Prostate gland (tissue), 2 donors: ENCODE data around the gene IMMP2L. TPM values are rescaled to one million over a fixed set of nuclear protein-coding genes. Genes with fewer than 3 reads are reported as not detected.

Source experiments
- DNase-seq: peaks from one replicate; pipeline ENCODE4 v3.0.0-alpha.2; 2019; ENCODE audit warnings: low spot score
- H3K27ac ChIP-seq, 2 donors: fragments of 200-600 bp; sonication (generic); 2 replicates each; pipeline ENCODE4 v1.5.1; 2017 to 2019
- H3K27me3 ChIP-seq: fragments of 200-600 bp; sonication (generic); replicated peaks from 2 replicates; pipeline ENCODE4 v1.5.1; 2019; ENCODE audit not compliant: insufficient read depth
- H3K36me3 ChIP-seq, 2 donors: fragments of 200-600 bp; sonication (generic); 1 replicate in 1 of 2; 2 replicates in 1 of 2; pipeline versions ENCODE4 v1.5.1 to v1.8.1; 2017 to 2019
- H3K4me1 ChIP-seq: fragments of 200-600 bp; sonication (generic); replicated peaks from 2 replicates; pipeline ENCODE4 v1.5.1; 2019
- H3K4me3 ChIP-seq, 2 donors: fragments of 200-600 bp; sonication (generic); 2 replicates each; pipeline ENCODE4 v1.5.1; 2017 to 2019
- H3K9me3 ChIP-seq: fragments of 200-600 bp; sonication (generic); 2 replicates; pipeline ENCODE4 v1.5.1; 2017
- POLR2A ChIP-seq: fragments of 450-650 bp; IDR thresholded peaks from one replicate; pipeline ENCODE4 v1.6.1; 2016; ENCODE audit warnings: antibody characterized with exemption, mild to moderate bottlenecking
- POLR2AphosphoS5 ChIP-seq: sonication (generic); formaldehyde crosslinking; IDR thresholded peaks from one replicate; pipeline ENCODE4 v1.6.1; 2017; ENCODE audit warnings: antibody characterized with exemption
- WGBS: methylation state at CpG from one replicate; pipeline ENCODE4 v1.1.5; 2018; 5-methylcytosine and 5-hydroxymethylcytosine counted together
- intact Hi-C: fragments of 100-400 bp; cut with DNase I; formaldehyde crosslinking; loops from one replicate; pipeline ENCODE4 v1.14.2; 2022
- total RNA-seq, 2 donors: library from RNA; depleted of rRNA; stranded (reverse); fragments of >200 nt; gene quantifications; one replicate each; pipeline ENCODE4 v1.1.0, GENCODE V29; 2016
- TF ChIP-seq, protein P1 (sequence below), 4 experiments: fragments of 200-600 bp in 2 of 4; fragments of 450-650 bp in 2 of 4; sonication (generic) in 2 of 4; IDR thresholded peaks; 1 replicate in 3 of 4; 2 replicates in 1 of 4; pipeline ENCODE4 v1.5.1; 2016 to 2019; ENCODE audit warnings: antibody characterized with exemption in 4 of 4, mild to moderate bottlenecking in 2 of 4, moderate library complexity in 2 of 4

The IMMP2L gene
- total RNA-seq, 2 donors from 2014 or later: 16.9 to 20.4 TPM

- no peak overlapping the region for H3K4me3 ChIP-seq
- H3K9me3 ChIP-seq: no peaks in the 10 kb centered on the region
- intact Hi-C loops: no loop called here
- H3K27me3 ChIP-seq: no peaks in the 10 kb centered on the region
- 91% methylated on average over 3 of the region's 3 CpGs for whole genome bisulfite sequencing
- H3K27ac ChIP-seq: no peak overlapping the region
- H3K4me1 ChIP-seq: no peaks in the 10 kb centered on the region
- no peaks in the 10 kb centered on the region for H3K36me3 ChIP-seq
- no peak for DNase-seq
- TF ChIP-seq, protein P1, sequence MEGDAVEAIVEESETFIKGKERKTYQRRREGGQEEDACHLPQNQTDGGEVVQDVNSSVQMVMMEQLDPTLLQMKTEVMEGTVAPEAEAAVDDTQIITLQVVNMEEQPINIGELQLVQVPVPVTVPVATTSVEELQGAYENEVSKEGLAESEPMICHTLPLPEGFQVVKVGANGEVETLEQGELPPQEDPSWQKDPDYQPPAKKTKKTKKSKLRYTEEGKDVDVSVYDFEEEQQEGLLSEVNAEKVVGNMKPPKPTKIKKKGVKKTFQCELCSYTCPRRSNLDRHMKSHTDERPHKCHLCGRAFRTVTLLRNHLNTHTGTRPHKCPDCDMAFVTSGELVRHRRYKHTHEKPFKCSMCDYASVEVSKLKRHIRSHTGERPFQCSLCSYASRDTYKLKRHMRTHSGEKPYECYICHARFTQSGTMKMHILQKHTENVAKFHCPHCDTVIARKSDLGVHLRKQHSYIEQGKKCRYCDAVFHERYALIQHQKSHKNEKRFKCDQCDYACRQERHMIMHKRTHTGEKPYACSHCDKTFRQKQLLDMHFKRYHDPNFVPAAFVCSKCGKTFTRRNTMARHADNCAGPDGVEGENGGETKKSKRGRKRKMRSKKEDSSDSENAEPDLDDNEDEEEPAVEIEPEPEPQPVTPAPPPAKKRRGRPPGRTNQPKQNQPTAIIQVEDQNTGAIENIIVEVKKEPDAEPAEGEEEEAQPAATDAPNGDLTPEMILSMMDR (IDR thresholded peaks at IDR 0.05): no peak
- no peak for TF ChIP-seq POLR2A
These were observed 712.1 kb downstream of the IMMP2L start for GRCh38 chr7:110850224-110850623.

- no peaks in the 10 kb centered on the region for H3K27me3 ChIP-seq
- TF ChIP-seq POLR2AphosphoS5: no peak
- TF ChIP-seq POLR2A: no peak
- TF ChIP-seq, protein P1 (IDR thresholded peaks at IDR 0.05): no peak
- intact Hi-C loops: no loop called here
- no peaks in the 10 kb centered on the region for H3K9me3 ChIP-seq
- 49% methylated on average over 4 of the region's 4 CpGs for WGBS
- no peaks in the 10 kb centered on the region for H3K4me1 ChIP-seq
- H3K4me3 ChIP-seq: no peak overlapping the region
- no peak overlapping the region for H3K27ac ChIP-seq
- no peak for DNase-seq
- H3K36me3 ChIP-seq: no peaks in the 10 kb centered on the region
These were observed 719.5 kb downstream of the IMMP2L start for GRCh38 chr7:110842796-110843195.

- TF ChIP-seq POLR2A (no peak), POLR2AphosphoS5 (no peak)
- TF ChIP-seq, protein P1 (IDR thresholded peaks at IDR 0.05): no peak
- no peaks in the 10 kb centered on the region for H3K9me3 ChIP-seq
- H3K27ac ChIP-seq: no peak overlapping the region
- no peaks in the 10 kb centered on the region for H3K4me1 ChIP-seq
- H3K4me3 ChIP-seq: no peak overlapping the region
- DNase-seq: no peak
- no peaks in the 10 kb centered on the region for H3K36me3 ChIP-seq
- intact Hi-C loops: no loop called here
- 51% methylated on average over 3 of the region's 3 CpGs for WGBS
- no peaks in the 10 kb centered on the region for H3K27me3 ChIP-seq
These were observed 720.3 kb downstream of the IMMP2L start for GRCh38 chr7:110841840-110842545.

GRCh38 chr7:110839866-110840265, 722.4 kb downstream of the IMMP2L start:
- Histone ChIP-seq H3K9me3 (no peaks in the 10 kb centered on the region), H3K4me1 (no peaks in the 10 kb centered on the region), H3K4me3 (no peak overlapping the region), H3K36me3 (no peaks in the 10 kb centered on the region), H3K27ac (no peak overlapping the region), H3K27me3 (no peaks in the 10 kb centered on the region)
- TF ChIP-seq, protein P1 (IDR thresholded peaks at IDR 0.05): no peak
- TF ChIP-seq POLR2AphosphoS5: no peak
- TF ChIP-seq POLR2A: no peak
- intact Hi-C loops: no loop called here
- DNase-seq: no peak
- 73% methylated on average over 5 of the region's 5 CpGs for WGBS

- H3K4me1 ChIP-seq: no peaks in the 10 kb centered on the region
- H3K27me3 ChIP-seq: no peaks in the 10 kb centered on the region
- no peak overlapping the region for H3K4me3 ChIP-seq
- H3K27ac ChIP-seq: no peak overlapping the region
- no peak for DNase-seq
- intact Hi-C loops: no loop called here
- WGBS: 97% methylated on average over 1 of the region's 1 CpG
- no peaks in the 10 kb centered on the region for H3K9me3 ChIP-seq
- H3K36me3 ChIP-seq: no peaks in the 10 kb centered on the region
- TF ChIP-seq POLR2A: no peak
- TF ChIP-seq POLR2AphosphoS5: no peak
- TF ChIP-seq, protein P1 (IDR thresholded peaks at IDR 0.05): no peak
These were observed 726.4 kb downstream of the IMMP2L start for GRCh38 chr7:110835849-110836248.
